AG10803 (cell line): ENCODE measurements around the gene TCAP.
A peak's percentile ranks its signal among the peaks of the same experiment; 100 is the strongest.

Experiments
- DNase-seq: peaks from one replicate; pipeline ENCODE4 v3.0.0; 2010; ENCODE audit warnings: low read depth
- H3K4me3 ChIP-seq: 2 replicates; pipeline ENCODE4 v1.5.1; 2011; ENCODE audit warnings: mild to moderate bottlenecking, low read length, control low read depth
- CTCF ChIP-seq: conservative IDR thresholded peaks from 2 replicates; pipeline ENCODE4 v1.5.1; 2011; ENCODE audit warnings: mild to moderate bottlenecking, low read length, control low read depth, inconsistent platforms

Gene TCAP

GRCh38 chr17:39699818-39700147, 34.6 kb downstream of the TCAP start, which contains the start of gene ERBB2:
TSS of gene ERBB2 (plus strand) at chr17:39700064. CDS start at chr17:39700239, 175 bp downstream.
- peak within 1 kb of the TSS; percentile 72 for H3K4me3 ChIP-seq
- DNase-seq, result peak; percentile 80
- TF ChIP-seq CTCF, result no peak

- no peak for TF ChIP-seq CTCF
- peak; percentile 22 for DNase-seq
- H3K4me3 ChIP-seq, result peak overlapping the region; percentile 72
Observed at GRCh38 chr17:39700148-39700987, 35.2 kb downstream of the TCAP start.

GRCh38 chr17:39701012-39701783, 36.0 kb downstream of the TCAP start:
- peak overlapping the region; percentile 72 for H3K4me3 ChIP-seq
- no peak for DNase-seq
- no peak for TF ChIP-seq CTCF

GRCh38 chr17:39701784-39702422, 36.8 kb downstream of the TCAP start:
- no peak for TF ChIP-seq CTCF
- no peak for DNase-seq
- peak overlapping the region; percentile 72 for H3K4me3 ChIP-seq

- DNase-seq, result no peak
- no peak overlapping the region for H3K4me3 ChIP-seq
- no peak for TF ChIP-seq CTCF
Observed at GRCh38 chr17:39702901-39703893, 38.0 kb downstream of the TCAP start.

- DNase-seq, result no peak
- TF ChIP-seq CTCF, result no peak
- H3K4me3 ChIP-seq, result no peak overlapping the region
Observed at GRCh38 chr17:39703913-39704312, 38.8 kb downstream of the TCAP start.
